Activated CD4-positive, alpha-beta memory T cell treated with anti-CD3 and anti-CD28 coated beads for 36 hours (primary cell): ENCODE measurements around the gene RBMY1A1. TPM values are rescaled to one million over a fixed set of nuclear protein-coding genes. Genes with fewer than 3 reads are reported as not detected.
"Not testable (repeated sequence)": the region's sequence is repeated elsewhere in the genome, so short reads cannot be mapped to it uniquely, and the experiment has no call there.

Experiments used
- CTCF ChIA-PET: fragments of 350-600 bp; sonication (Branson Sonifier 250); formaldehyde crosslinking; loops from one replicate; lab custom pipeline; 2021; ENCODE audit warnings: antibody characterized with exemption, inconsistent platforms; lab: Charles Lee
- POLR2A ChIA-PET: fragments of 350-600 bp; sonication (Branson Sonifier 250); formaldehyde crosslinking; loops from one replicate; lab custom pipeline; 2021; ENCODE audit warnings: antibody characterized with exemption; lab: Charles Lee
- DNase-seq: peaks from one replicate; pipeline ENCODE4 v3.0.0-alpha.2; 2020
- H3K27ac Mint-ChIP-seq: one replicate; pipeline ENCODE4 v1.8.0; 2021; ENCODE audit warnings: mixed read lengths
- H3K27me3 Mint-ChIP-seq: one replicate; pipeline ENCODE4 v1.8.0; 2021; ENCODE audit warnings: mixed read lengths
- H3K36me3 Mint-ChIP-seq: one replicate; pipeline ENCODE4 v1.8.0; 2021; ENCODE audit warnings: mixed read lengths
- H3K4me1 Mint-ChIP-seq: one replicate; pipeline ENCODE4 v1.8.0; 2021; ENCODE audit warnings: low read depth, mixed read lengths
- H3K4me3 Mint-ChIP-seq: one replicate; pipeline ENCODE4 v1.8.0; 2021; ENCODE audit warnings: mild to moderate bottlenecking, mixed read lengths
- H3K9me3 Mint-ChIP-seq: one replicate; pipeline ENCODE4 v1.8.0; 2021; ENCODE audit warnings: mixed read lengths
- intact Hi-C: fragments of 100-400 bp; cut with micrococcal nuclease; formaldehyde crosslinking; loops from one replicate; pipeline ENCODE4 v1.15.1; 2023
- total RNA-seq, 2 experiments: library from RNA; stranded (reverse); gene quantifications; one replicate each; pipeline ENCODE4 v1.2.3, GENCODE V29; 2021

The RBMY1A1 gene
- not detected for total RNA-seq

DNA sequence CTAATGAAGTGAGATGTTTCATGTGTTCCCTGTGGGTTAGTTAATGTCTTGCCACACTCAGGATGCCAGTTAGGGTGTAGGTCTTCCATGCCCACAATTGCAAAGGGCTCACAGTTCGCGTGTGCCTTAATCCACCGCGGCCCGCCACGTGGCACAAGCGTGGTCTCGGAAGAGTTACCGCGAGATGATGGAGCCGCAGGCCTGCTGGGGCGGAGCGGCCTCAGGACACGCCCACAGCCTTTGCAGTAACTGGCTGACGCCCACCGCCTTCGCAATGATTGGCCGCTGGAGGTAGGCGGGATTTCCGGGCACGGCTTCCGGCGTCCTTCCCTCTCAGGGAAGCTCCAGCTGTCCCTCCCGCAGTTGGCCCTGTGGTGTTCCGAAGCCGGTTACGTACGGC is at the start of gene RBMY1A1:
Gene RBMY1A1, plus strand, starts transcription at position 301 of the 400 bp plus-strand sequence. CDS start 2,013 bp downstream, outside the sequence.
- H3K4me1 Mint-ChIP-seq, H3K9me3 Mint-ChIP-seq, DNase-seq, H3K27ac Mint-ChIP-seq, CTCF ChIA-PET, H3K27me3 Mint-ChIP-seq, H3K4me3 Mint-ChIP-seq, H3K36me3 Mint-ChIP-seq, POLR2A ChIA-PET, intact Hi-C loops: not testable (repeated sequence)

DNA sequence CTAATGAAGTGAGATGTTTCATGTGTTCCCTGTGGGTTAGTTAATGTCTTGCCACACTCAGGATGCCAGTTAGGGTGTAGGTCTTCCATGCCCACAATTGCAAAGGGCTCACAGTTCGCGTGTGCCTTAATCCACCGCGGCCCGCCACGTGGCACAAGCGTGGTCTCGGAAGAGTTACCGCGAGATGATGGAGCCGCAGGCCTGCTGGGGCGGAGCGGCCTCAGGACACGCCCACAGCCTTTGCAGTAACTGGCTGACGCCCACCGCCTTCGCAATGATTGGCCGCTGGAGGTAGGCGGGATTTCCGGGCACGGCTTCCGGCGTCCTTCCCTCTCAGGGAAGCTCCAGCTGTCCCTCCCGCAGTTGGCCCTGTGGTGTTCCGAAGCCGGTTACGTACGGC is 23.6 kb upstream of the RBMY1A1 start, which contains the start of gene RBMY1B:
Gene RBMY1B, plus strand, starts transcription at position 301 of the 400 bp plus-strand sequence. CDS start 2,013 bp downstream, outside the sequence.
- H3K4me1 Mint-ChIP-seq, POLR2A ChIA-PET, DNase-seq, H3K9me3 Mint-ChIP-seq, intact Hi-C loops, H3K27me3 Mint-ChIP-seq, H3K4me3 Mint-ChIP-seq, H3K27ac Mint-ChIP-seq, H3K36me3 Mint-ChIP-seq, CTCF ChIA-PET: not testable (repeated sequence)

DNA sequence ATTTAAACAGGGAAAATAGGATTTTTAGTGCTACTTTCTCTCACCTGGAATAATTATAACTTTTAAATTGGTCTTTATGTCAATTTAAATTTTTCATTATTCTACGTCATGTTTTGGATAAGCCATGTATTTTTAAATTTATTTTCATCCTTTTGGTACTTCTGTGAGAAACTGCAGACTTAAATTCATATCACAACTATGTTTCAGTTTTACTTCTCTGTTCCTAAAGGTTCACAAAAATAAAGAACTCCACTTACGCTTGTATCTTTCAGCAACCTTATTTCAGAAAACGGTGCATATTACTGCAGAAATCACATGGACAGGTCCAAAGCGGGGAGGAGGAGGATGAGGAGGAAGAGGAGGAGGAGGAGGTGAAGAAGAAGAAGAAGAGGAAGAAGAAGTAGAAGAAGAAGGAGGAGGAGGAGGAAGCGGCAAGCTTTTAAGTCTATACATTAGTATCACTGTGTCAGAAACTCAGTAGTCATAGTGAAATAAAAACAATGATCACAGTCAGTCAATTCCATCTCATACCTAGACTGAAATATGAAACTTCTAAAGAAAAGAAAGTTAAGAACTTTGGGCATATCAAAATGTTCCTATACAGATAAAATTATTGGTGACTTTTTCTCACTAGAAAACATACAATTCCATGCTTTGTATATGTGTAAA is 24.8 kb downstream of the RBMY1A1 start:
- intact Hi-C loops, H3K27me3 Mint-ChIP-seq, H3K4me1 Mint-ChIP-seq, H3K9me3 Mint-ChIP-seq, POLR2A ChIA-PET, DNase-seq, CTCF ChIA-PET, H3K27ac Mint-ChIP-seq, H3K36me3 Mint-ChIP-seq, H3K4me3 Mint-ChIP-seq: not testable (repeated sequence)

DNA sequence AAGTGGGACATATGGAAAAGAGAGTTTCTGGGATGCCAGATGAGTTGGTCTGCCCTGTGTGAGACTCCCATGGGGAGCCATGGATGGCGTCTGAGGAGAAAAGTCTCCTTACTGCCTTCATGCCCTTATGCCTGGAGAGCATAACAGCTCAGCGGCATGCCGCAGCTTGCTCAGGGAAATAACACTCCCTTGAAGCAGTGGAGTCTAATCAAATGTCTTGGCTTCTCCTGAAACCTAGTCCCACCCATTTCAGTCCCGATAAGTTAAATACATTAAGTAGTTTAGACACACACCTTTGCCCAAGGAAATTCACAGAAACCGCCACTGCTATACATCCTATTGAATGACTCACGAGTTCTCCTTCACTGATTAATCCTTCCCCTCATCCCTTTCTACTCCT is 50.8 kb downstream of the RBMY1A1 start:
- H3K9me3 Mint-ChIP-seq, result no peaks in the 10 kb centered on the region
- H3K27me3 Mint-ChIP-seq, result no peaks in the 10 kb centered on the region
- no peak for DNase-seq
- H3K27ac Mint-ChIP-seq, result no peak overlapping the region
- ChIA-PET POLR2A (no interaction called here), CTCF (no interaction called here)
- intact Hi-C loops, result no loop called here
- peaks cover 1% of the 10 kb centered on the region for H3K4me1 Mint-ChIP-seq
- no peaks in the 10 kb centered on the region for H3K36me3 Mint-ChIP-seq
- H3K4me3 Mint-ChIP-seq, result no peak overlapping the region

DNA sequence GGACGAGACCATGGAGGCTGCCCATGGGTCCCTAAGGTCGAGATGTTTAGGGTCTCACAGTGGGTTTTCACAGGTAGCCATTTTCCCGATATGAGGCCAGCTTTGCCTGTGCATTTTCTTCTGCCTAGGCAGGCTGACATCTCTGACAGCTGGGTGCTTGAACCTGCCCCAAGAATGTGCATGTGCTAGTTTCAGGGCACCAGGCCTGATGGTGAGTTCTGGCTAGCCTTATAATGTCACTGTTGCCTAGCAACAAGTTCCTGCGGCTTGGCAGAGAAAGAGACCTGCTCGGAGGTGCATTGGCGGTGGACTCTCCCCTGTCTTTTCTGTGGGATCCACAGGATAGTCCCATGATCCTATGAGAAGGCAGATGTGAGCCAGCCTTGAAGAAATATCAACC is 51.8 kb downstream of the RBMY1A1 start:
- DNase-seq, intact Hi-C loops, H3K9me3 Mint-ChIP-seq, CTCF ChIA-PET, H3K4me1 Mint-ChIP-seq, H3K27me3 Mint-ChIP-seq, H3K27ac Mint-ChIP-seq, POLR2A ChIA-PET, H3K36me3 Mint-ChIP-seq, H3K4me3 Mint-ChIP-seq: not testable (repeated sequence)

DNA sequence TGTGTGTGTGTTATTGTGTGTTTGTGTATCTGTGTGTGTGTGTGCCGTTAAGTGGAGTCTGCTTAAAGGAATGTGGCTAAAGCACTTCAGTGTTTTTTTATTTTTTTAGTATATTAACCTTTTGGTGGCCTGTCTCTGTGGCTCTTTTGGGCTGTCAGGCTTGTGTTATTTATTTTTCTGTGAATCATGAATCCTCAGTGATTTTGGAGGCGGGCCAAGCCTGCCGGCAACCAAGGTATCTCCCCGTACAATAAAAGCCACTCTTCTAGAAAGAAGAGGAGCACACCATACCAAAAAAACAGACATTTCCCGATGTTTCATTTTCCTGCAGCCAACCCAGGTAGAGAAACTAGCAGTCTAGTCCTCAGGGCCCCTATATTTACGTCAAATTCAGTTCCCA is 57.4 kb downstream of the RBMY1A1 start:
- Mint-ChIP-seq H3K4me3 (no peak overlapping the region), H3K4me1 (no peaks in the 10 kb centered on the region), H3K9me3 (no peaks in the 10 kb centered on the region), H3K36me3 (no peaks in the 10 kb centered on the region), H3K27ac (no peak overlapping the region), H3K27me3 (no peaks in the 10 kb centered on the region)
- intact Hi-C loops, result no loop called here
- CTCF ChIA-PET, result no interaction called here
- DNase-seq, result no peak
- POLR2A ChIA-PET, result no interaction called here

DNA sequence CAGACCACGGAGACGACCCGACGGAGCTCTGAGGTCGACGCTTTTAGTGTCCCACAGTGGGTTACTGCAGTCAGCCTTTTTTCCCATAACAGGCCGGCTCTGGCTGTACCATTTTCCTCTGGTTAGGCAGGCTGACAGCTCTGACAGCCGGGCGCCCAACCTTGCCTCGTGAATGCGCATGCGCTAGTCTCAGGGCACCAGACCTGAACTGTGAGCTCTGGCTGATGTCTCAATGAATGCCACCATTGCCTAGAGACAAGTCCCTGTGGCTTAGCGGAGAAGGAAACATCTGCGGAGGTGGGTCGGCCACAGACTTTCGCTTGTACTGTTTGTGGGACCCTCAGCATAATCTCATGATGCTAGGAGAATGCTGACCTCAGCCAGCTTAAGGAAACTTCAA is 61.6 kb downstream of the RBMY1A1 start:
- intact Hi-C loops, POLR2A ChIA-PET, H3K27me3 Mint-ChIP-seq, H3K9me3 Mint-ChIP-seq, H3K4me1 Mint-ChIP-seq, CTCF ChIA-PET, H3K36me3 Mint-ChIP-seq, DNase-seq, H3K27ac Mint-ChIP-seq, H3K4me3 Mint-ChIP-seq: not testable (repeated sequence)

Other genes with a start within 250 kb of the RBMY1A1 start
- not detected for gene RBMY1B, start 23.5 kb upstream of the RBMY1A1 start, total RNA-seq